ENCODE data around the gene SLC6A19. TPM values are rescaled to one million over a fixed set of nuclear protein-coding genes. Genes with fewer than 3 reads are reported as not detected.

SLC6A19 gene
- total and polyA plus RNA-seq, 10 of the 15 experiments (the other 5 are each of a cell fraction or from before 2014, with no cell fraction given), result 0.01 to 0.03 TPM; not detected in 8

- TF ChIP-seq E4F1 (IDR thresholded peaks at IDR 0.05; ENCODE audit: borderline replicate concordance, partially characterized antibody), result no peak
- no peak for TF ChIP-seq MYC (IDR thresholded peaks at IDR 0.05; ENCODE audit: insufficient read depth, insufficient read length, insufficient replicate concordance, low read length, severe bottlenecking)
- no peak for TF ChIP-seq ZBED1 (IDR thresholded peaks at IDR 0.05; ENCODE audit: borderline replicate concordance)
- no peak for TF ChIP-seq PRDM15 (CRISPR knock-in tag; IDR thresholded peaks at IDR 0.05)
Observed at GRCh38 chr5:1209489-1209852, 8.1 kb downstream of the SLC6A19 start (continued).

Measured in GM12878 (cell line).